ENCODE data around the gene UPK3A.
A peak's percentile ranks its signal among the peaks of the same experiment; 100 is the strongest.

The UPK3A gene

GRCh38 chr22:45268167-45268957 lies 16.4 kb upstream of the UPK3A start:
- Histone ChIP-seq H3K27ac (no peak overlapping the region), H3K27me3 (peaks cover 57% of the 10 kb centered on the region), H3K4me3 (ENCODE audit: low read depth in 1 of 2, low read length in 1 of 2) (peak overlapping the region; percentile 82 to 84), H3K4me1 (ENCODE audit: control insufficient read depth in 1 of 2, insufficient read depth in 1 of 2, low read depth in 1 of 2, low read length in 1 of 2) (peaks cover 19 to 27% of the 10 kb centered on the region in 2 experiments), H3K9me3 (no peaks in the 10 kb centered on the region), H3K36me3 (no peaks in the 10 kb centered on the region)
- TF ChIP-seq, protein P1, sequence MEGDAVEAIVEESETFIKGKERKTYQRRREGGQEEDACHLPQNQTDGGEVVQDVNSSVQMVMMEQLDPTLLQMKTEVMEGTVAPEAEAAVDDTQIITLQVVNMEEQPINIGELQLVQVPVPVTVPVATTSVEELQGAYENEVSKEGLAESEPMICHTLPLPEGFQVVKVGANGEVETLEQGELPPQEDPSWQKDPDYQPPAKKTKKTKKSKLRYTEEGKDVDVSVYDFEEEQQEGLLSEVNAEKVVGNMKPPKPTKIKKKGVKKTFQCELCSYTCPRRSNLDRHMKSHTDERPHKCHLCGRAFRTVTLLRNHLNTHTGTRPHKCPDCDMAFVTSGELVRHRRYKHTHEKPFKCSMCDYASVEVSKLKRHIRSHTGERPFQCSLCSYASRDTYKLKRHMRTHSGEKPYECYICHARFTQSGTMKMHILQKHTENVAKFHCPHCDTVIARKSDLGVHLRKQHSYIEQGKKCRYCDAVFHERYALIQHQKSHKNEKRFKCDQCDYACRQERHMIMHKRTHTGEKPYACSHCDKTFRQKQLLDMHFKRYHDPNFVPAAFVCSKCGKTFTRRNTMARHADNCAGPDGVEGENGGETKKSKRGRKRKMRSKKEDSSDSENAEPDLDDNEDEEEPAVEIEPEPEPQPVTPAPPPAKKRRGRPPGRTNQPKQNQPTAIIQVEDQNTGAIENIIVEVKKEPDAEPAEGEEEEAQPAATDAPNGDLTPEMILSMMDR (IDR thresholded peaks at IDR 0.05) = no peak

GRCh38 chr22:45268958-45269844 lies 15.5 kb upstream of the UPK3A start:
- H3K27ac ChIP-seq = peak overlapping the region; percentile 20
- H3K27me3 ChIP-seq = peaks cover 57% of the 10 kb centered on the region
- H3K9me3 ChIP-seq = no peaks in the 10 kb centered on the region
- peak overlapping the region; percentile 82 to 84 for H3K4me3 ChIP-seq (ENCODE audit: low read depth in 1 of 2, low read length in 1 of 2)
- no peaks in the 10 kb centered on the region for H3K36me3 ChIP-seq
- TF ChIP-seq, protein P1 (IDR thresholded peaks at IDR 0.05) = peak; percentile 99
- peaks cover 11 to 19% of the 10 kb centered on the region in 2 experiments for H3K4me1 ChIP-seq (ENCODE audit: control insufficient read depth in 1 of 2, insufficient read depth in 1 of 2, low read depth in 1 of 2, low read length in 1 of 2)

- H3K27me3 ChIP-seq = peaks cover 55% of the 10 kb centered on the region
Observed at GRCh38 chr22:45270095-45271020, 14.4 kb upstream of the UPK3A start.

DNA sequence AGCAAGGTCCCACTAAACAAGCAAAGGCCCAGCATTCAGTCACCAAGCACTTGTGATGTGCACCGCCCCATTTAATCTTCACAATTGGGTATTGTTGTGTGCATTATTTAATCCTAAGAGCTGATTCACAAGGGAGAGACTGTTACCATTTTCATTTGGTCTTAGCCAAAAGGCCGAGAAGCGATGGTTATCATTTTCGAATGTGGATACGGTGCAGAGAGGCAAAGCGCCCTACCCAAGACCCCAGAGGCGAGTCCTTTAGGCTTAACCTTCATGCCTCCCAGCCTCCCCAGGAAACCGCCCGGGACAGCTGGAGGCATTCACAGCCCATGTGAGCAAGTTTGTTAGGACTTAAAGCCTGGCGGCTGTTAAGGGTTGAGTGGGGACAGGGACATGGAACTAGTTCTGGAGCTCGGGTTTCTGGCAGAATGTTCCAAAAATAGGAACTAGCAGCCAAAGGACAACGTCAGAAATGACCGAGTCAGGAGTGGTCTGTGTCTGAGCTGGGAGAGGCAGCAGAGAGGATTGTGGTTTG lies 13.0 kb upstream of the UPK3A start:
- H3K36me3 ChIP-seq = no peaks in the 10 kb centered on the region
- peaks cover 11 to 17% of the 10 kb centered on the region in 2 experiments for H3K4me1 ChIP-seq (ENCODE audit: control insufficient read depth in 1 of 2, insufficient read depth in 1 of 2, low read depth in 1 of 2, low read length in 1 of 2)
- H3K27ac ChIP-seq = no peak overlapping the region
- TF ChIP-seq, protein P1 (IDR thresholded peaks at IDR 0.05) = no peak
- no peak overlapping the region for H3K4me3 ChIP-seq (ENCODE audit: low read depth in 1 of 2, low read length in 1 of 2)
- H3K9me3 ChIP-seq = no peaks in the 10 kb centered on the region
- peaks cover 43% of the 10 kb centered on the region for H3K27me3 ChIP-seq

More at GRCh38 chr22:45270095-45271020, 14.4 kb upstream of the UPK3A start:
- Histone ChIP-seq H3K4me3 (ENCODE audit: low read depth in 1 of 2, low read length in 1 of 2) (no peak overlapping the region), H3K4me1 (ENCODE audit: control insufficient read depth in 1 of 2, insufficient read depth in 1 of 2, low read depth in 1 of 2, low read length in 1 of 2) (peaks cover 11 to 17% of the 10 kb centered on the region in 2 experiments), H3K9me3 (no peaks in the 10 kb centered on the region), H3K36me3 (no peaks in the 10 kb centered on the region), H3K27ac (no peak overlapping the region)
- TF ChIP-seq, protein P1 (IDR thresholded peaks at IDR 0.05) = no peak

DNA sequence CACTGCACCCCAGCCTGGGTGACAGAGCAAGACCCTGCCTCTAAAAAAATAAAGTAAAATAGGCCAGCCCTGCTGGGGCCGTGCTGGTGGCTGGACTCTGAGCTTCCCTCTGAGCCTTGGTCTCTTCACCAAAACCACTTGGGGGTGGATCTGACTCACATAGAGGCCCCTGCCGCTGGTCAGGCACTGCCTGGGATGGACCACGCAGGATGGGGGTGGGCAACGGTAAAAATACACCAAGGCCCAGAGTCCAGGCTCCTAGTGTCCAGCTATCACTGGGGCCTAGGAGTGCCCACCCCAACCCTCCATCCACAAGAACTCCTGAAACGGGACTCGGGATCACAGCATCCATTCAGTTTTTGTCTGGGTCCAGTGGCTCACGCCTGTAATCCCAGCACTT lies 12.3 kb upstream of the UPK3A start:
- Histone ChIP-seq H3K9me3 (no peaks in the 10 kb centered on the region), H3K4me3 (ENCODE audit: low read depth in 1 of 2, low read length in 1 of 2) (no peak overlapping the region), H3K36me3 (no peaks in the 10 kb centered on the region), H3K4me1 (ENCODE audit: control insufficient read depth in 1 of 2, insufficient read depth in 1 of 2, low read depth in 1 of 2, low read length in 1 of 2) (peaks cover 11 to 17% of the 10 kb centered on the region in 2 experiments), H3K27ac (no peak overlapping the region), H3K27me3 (peaks cover 35% of the 10 kb centered on the region)
- TF ChIP-seq, protein P1 (IDR thresholded peaks at IDR 0.05) = no peak
